ENCODE results near the gene FOXN3. TPM values are rescaled to one million over a fixed set of nuclear protein-coding genes. Genes with fewer than 3 reads are reported as not detected.

The FOXN3 gene
- total and polyA plus RNA-seq, 2 donors (not counting 1 experiment from before 2014, with no cell fraction given), result 27.9 to 33.3 TPM

- Histone ChIP-seq H3K27me3 (ENCODE audit: control insufficient read depth, insufficient read depth, low read length) (no peaks in the 10 kb centered on the region), H3K4me1 (ENCODE audit: control insufficient read depth, extremely low read depth, insufficient read depth, low read length) (peaks cover 14% of the 10 kb centered on the region), H3K4me3 (replicated peaks in 1 of 4; ENCODE audit: control extremely low read depth in 1 of 4, insufficient read depth in 1 of 4, low read depth in 3 of 4, low read length in 4 of 4) (no peak overlapping the region), H4K20me1 (ENCODE audit: control insufficient read depth, extremely low read depth, insufficient read depth, low read length) (no peaks in the 10 kb centered on the region), H3K4me2 (ENCODE audit: extremely low read depth, insufficient read depth, low read length) (no peak overlapping the region), H2AFZ (ENCODE audit: low read length) (no peak overlapping the region), H3K36me3 (ENCODE audit: control insufficient read depth, insufficient read depth, low read length) (no peaks in the 10 kb centered on the region), H3K9me3 (ENCODE audit: control insufficient read depth, insufficient read depth, low read depth, low read length) (no peaks in the 10 kb centered on the region), H3K27ac (ENCODE audit: insufficient read depth, low read length) (no peak overlapping the region), H3K79me2 (ENCODE audit: control insufficient read depth, insufficient read depth, low read length) (no peaks in the 10 kb centered on the region), H3K9ac (ENCODE audit: insufficient read depth, low read length) (no peak overlapping the region)
- TF ChIP-seq CTCF (conservative IDR thresholded peaks at IDR 0.05 in 1 of 2, IDR thresholded peaks at IDR 0.05 in 1 of 2; ENCODE audit: low read depth in 1 of 2, low read length in 2 of 2) (no peak), EZH2 (IDR thresholded peaks at IDR 0.05; ENCODE audit: low read length, missing control alignments) (no peak)
- no peak for DNase-seq (ENCODE audit: low read depth in 2 of 2)
Observed at GRCh38 chr14:89339579-89339978, 77.5 kb downstream of the FOXN3 start.

DNA sequence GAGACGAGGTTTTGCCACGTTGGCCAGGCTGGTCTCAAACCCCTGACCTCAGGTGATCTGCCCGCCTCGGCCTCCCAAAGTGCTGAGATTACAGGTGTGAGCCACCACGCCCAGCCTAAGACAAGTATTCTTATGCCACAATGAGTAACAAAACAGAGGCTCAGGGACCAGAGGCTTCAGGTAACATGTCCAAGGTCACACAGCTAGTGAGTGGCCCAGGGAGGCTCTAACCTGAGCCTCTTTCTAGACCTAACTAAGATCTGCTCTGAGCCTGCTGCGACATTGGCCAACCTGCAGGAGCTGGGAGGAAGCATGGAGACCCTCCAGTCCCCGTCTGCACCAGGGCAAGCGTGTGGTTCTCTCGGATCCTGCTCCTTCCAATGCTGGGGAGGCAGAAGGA lies 77.9 kb downstream of the FOXN3 start:
- Histone ChIP-seq H3K4me3 (replicated peaks in 1 of 4; ENCODE audit: control extremely low read depth in 1 of 4, insufficient read depth in 1 of 4, low read depth in 3 of 4, low read length in 4 of 4) (no peak overlapping the region), H2AFZ (ENCODE audit: low read length) (no peak overlapping the region), H3K36me3 (ENCODE audit: control insufficient read depth, insufficient read depth, low read length) (no peaks in the 10 kb centered on the region), H3K9ac (ENCODE audit: insufficient read depth, low read length) (no peak overlapping the region), H3K9me3 (ENCODE audit: control insufficient read depth, insufficient read depth, low read depth, low read length) (no peaks in the 10 kb centered on the region), H4K20me1 (ENCODE audit: control insufficient read depth, extremely low read depth, insufficient read depth, low read length) (no peaks in the 10 kb centered on the region), H3K4me1 (ENCODE audit: control insufficient read depth, extremely low read depth, insufficient read depth, low read length) (peaks cover 14% of the 10 kb centered on the region), H3K27ac (ENCODE audit: insufficient read depth, low read length) (no peak overlapping the region), H3K79me2 (ENCODE audit: control insufficient read depth, insufficient read depth, low read length) (no peaks in the 10 kb centered on the region), H3K27me3 (ENCODE audit: control insufficient read depth, insufficient read depth, low read length) (no peaks in the 10 kb centered on the region), H3K4me2 (ENCODE audit: extremely low read depth, insufficient read depth, low read length) (no peak overlapping the region)
- DNase-seq (ENCODE audit: low read depth in 2 of 2), result no peak
- TF ChIP-seq EZH2 (IDR thresholded peaks at IDR 0.05; ENCODE audit: low read length, missing control alignments), result no peak
- TF ChIP-seq CTCF (conservative IDR thresholded peaks at IDR 0.05 in 1 of 2, IDR thresholded peaks at IDR 0.05 in 1 of 2; ENCODE audit: low read depth in 1 of 2, low read length in 2 of 2), result no peak

DNA sequence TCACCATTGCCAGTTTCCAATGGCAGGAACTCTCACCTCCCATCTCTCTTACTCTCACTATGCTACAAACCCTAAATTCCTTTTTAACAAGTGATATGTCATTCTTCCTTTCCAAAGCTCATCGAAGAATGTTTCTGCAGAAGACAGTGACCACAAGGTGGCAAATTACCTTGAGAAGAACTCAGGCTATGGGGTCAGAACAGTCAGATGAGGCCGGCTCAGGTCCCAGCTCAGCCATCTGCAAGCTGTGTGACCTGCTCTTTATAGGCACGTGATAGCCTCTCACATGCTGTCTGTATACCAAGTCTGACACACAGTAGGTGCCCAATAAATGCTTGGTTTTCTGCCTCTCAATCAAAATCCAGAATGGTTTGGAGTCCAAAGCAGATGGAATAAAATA lies 80.7 kb downstream of the FOXN3 start:
- H3K9ac ChIP-seq (ENCODE audit: insufficient read depth, low read length), result no peak overlapping the region
- TF ChIP-seq EZH2 (IDR thresholded peaks at IDR 0.05; ENCODE audit: low read length, missing control alignments), result no peak
- TF ChIP-seq CTCF (conservative IDR thresholded peaks at IDR 0.05 in 1 of 2, IDR thresholded peaks at IDR 0.05 in 1 of 2; ENCODE audit: low read depth in 1 of 2, low read length in 2 of 2), result no peak
- H3K9me3 ChIP-seq (ENCODE audit: control insufficient read depth, insufficient read depth, low read depth, low read length), result no peaks in the 10 kb centered on the region
- H2AFZ ChIP-seq (ENCODE audit: low read length), result no peak overlapping the region
- H3K27ac ChIP-seq (ENCODE audit: insufficient read depth, low read length), result no peak overlapping the region
- H3K36me3 ChIP-seq (ENCODE audit: control insufficient read depth, insufficient read depth, low read length), result no peaks in the 10 kb centered on the region
- no peaks in the 10 kb centered on the region for H4K20me1 ChIP-seq (ENCODE audit: control insufficient read depth, extremely low read depth, insufficient read depth, low read length)
- H3K4me2 ChIP-seq (ENCODE audit: extremely low read depth, insufficient read depth, low read length), result no peak overlapping the region
- H3K4me1 ChIP-seq (ENCODE audit: control insufficient read depth, extremely low read depth, insufficient read depth, low read length), result peaks cover 15% of the 10 kb centered on the region
- H3K79me2 ChIP-seq (ENCODE audit: control insufficient read depth, insufficient read depth, low read length), result no peaks in the 10 kb centered on the region
- DNase-seq (ENCODE audit: low read depth in 2 of 2), result no peak
- no peaks in the 10 kb centered on the region for H3K27me3 ChIP-seq (ENCODE audit: control insufficient read depth, insufficient read depth, low read length)
- no peak overlapping the region for H3K4me3 ChIP-seq (replicated peaks in 1 of 4; ENCODE audit: control extremely low read depth in 1 of 4, insufficient read depth in 1 of 4, low read depth in 3 of 4, low read length in 4 of 4)
